ENCODE measurements around the gene RNF17. TPM values are rescaled to one million over a fixed set of nuclear protein-coding genes. Genes with fewer than 3 reads are reported as not detected.

The RNF17 gene
- total RNA-seq: not detected in 2 replicates
- not detected in 2 replicates for polyA plus RNA-seq

- no peaks in the 10 kb centered on the region for H3K36me3 ChIP-seq
- DNase-seq (ENCODE audit: low read depth in 1 of 2, low spot score in 1 of 2): no peak
- H3K4me3 ChIP-seq: no peak within 1 kb of the TSS
- no peaks in the 10 kb centered on the region for H3K9me3 ChIP-seq (ENCODE audit: low read depth)
- TF ChIP-seq CTCF (IDR thresholded peaks at IDR 0.05; ENCODE audit: low read depth, low read length): no peak
- no peaks in the 10 kb centered on the region for H3K4me1 ChIP-seq (ENCODE audit: low read depth)
- H3K27me3 ChIP-seq: no peaks in the 10 kb centered on the region
- no peak within 1 kb of the TSS for H3K27ac ChIP-seq
These were observed at the start of gene RNF17 for GRCh38 chr13:24763596-24764275. Gene RNF17, plus strand, starts transcription at chr13:24764169. Its CDS starts 35 bp downstream, at chr13:24764204.

GRCh38 chr13:24716011-24716410, 48.0 kb upstream of the RNF17 start:
- Histone ChIP-seq H3K9me3 (ENCODE audit: low read depth) (no peaks in the 10 kb centered on the region), H3K27ac (no peak overlapping the region), H3K4me3 (no peak overlapping the region), H3K27me3 (no peaks in the 10 kb centered on the region), H3K36me3 (no peaks in the 10 kb centered on the region), H3K4me1 (ENCODE audit: low read depth) (peaks cover 30% of the 10 kb centered on the region)
- DNase-seq (ENCODE audit: low read depth in 1 of 2, low spot score in 1 of 2): peak in 1 of 2 donors; percentile 7
- TF ChIP-seq CTCF (IDR thresholded peaks at IDR 0.05; ENCODE audit: low read depth, low read length): no peak

GRCh38 chr13:24716446-24716845, 47.5 kb upstream of the RNF17 start:
- TF ChIP-seq CTCF (IDR thresholded peaks at IDR 0.05; ENCODE audit: low read depth, low read length): no peak
- no peak for DNase-seq (ENCODE audit: low read depth in 1 of 2, low spot score in 1 of 2)
- H3K27ac ChIP-seq: no peak overlapping the region
- H3K36me3 ChIP-seq: no peaks in the 10 kb centered on the region
- no peaks in the 10 kb centered on the region for H3K27me3 ChIP-seq
- no peak overlapping the region for H3K4me3 ChIP-seq
- no peaks in the 10 kb centered on the region for H3K9me3 ChIP-seq (ENCODE audit: low read depth)
- peaks cover 30% of the 10 kb centered on the region for H3K4me1 ChIP-seq (ENCODE audit: low read depth)

- no peaks in the 10 kb centered on the region for H3K9me3 ChIP-seq (ENCODE audit: low read depth)
- DNase-seq (ENCODE audit: low read depth in 1 of 2, low spot score in 1 of 2): no peak
- no peaks in the 10 kb centered on the region for H3K36me3 ChIP-seq
- no peak for TF ChIP-seq CTCF (IDR thresholded peaks at IDR 0.05; ENCODE audit: low read depth, low read length)
- H3K27ac ChIP-seq: no peak overlapping the region
- peaks cover 29% of the 10 kb centered on the region for H3K4me1 ChIP-seq (ENCODE audit: low read depth)
- no peak overlapping the region for H3K4me3 ChIP-seq
- H3K27me3 ChIP-seq: no peaks in the 10 kb centered on the region
These were observed 46.8 kb upstream of the RNF17 start for GRCh38 chr13:24717217-24717616.

GRCh38 chr13:24718192-24718965, 45.6 kb upstream of the RNF17 start:
- TF ChIP-seq CTCF (IDR thresholded peaks at IDR 0.05; ENCODE audit: low read depth, low read length): no peak
- no peaks in the 10 kb centered on the region for H3K9me3 ChIP-seq (ENCODE audit: low read depth)
- no peaks in the 10 kb centered on the region for H3K27me3 ChIP-seq
- no peak for DNase-seq (ENCODE audit: low read depth in 1 of 2, low spot score in 1 of 2)
- no peak overlapping the region for H3K27ac ChIP-seq
- H3K4me3 ChIP-seq: no peak overlapping the region
- no peaks in the 10 kb centered on the region for H3K36me3 ChIP-seq
- H3K4me1 ChIP-seq (ENCODE audit: low read depth): peaks cover 19% of the 10 kb centered on the region

Data from cardiac muscle cell (in vitro differentiated cells and primary cell).